Stimulated activated CD4-positive, alpha-beta T cell treated with anti-CD3 and anti-CD28 coated beads, TNF-alpha, amount 100 ng/mL, for 24 hours (primary cell): ENCODE measurements around the gene RASGRF2.
"Not testable (repeated sequence)": the region's sequence is repeated elsewhere in the genome, so short reads cannot be mapped to it uniquely, and the experiment has no call there.

ENCODE experiments used
- DNase-seq, 3 experiments: peaks; one replicate each; pipeline ENCODE4 v3.0.0-alpha.2; 2020; ENCODE audit warnings: low read depth in 3 of 3

RASGRF2 gene

DNA sequence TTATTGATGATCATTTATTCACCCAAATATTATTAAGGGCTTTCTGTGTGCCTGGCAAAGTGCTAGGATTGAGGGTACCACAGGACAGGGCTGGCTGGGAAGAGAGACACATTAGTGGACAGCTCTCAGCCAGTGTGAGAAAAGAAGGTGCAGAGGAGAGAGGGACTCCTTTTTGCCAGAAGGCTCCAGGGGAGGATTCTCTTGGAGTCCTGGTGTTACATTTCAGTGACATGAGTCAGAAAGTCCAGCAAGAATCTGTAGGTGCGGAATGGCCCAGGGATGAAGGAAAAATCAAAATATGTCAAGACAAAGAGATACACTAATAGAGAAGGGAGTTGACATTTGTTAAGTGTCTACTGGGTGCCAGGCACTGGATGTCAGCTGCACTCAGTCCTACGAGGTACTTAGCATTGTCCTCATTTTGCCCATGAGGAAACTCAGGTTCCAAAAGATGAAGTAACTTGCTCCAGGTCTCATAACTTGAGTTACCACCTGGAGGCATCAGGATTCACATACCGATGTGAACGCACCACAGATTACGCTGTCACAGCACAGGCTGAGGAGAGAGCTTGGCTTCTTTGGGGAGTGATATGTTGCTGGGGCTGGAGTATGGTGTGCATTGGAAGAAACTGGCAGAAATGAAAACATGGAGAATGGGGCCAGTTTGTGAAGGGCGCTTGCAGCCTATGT is 60.5 kb downstream of the RASGRF2 start:
- DNase-seq = no peak

GRCh38 chr5:81021486-81021885 is 61.3 kb downstream of the RASGRF2 start:
- no peak for DNase-seq

DNA sequence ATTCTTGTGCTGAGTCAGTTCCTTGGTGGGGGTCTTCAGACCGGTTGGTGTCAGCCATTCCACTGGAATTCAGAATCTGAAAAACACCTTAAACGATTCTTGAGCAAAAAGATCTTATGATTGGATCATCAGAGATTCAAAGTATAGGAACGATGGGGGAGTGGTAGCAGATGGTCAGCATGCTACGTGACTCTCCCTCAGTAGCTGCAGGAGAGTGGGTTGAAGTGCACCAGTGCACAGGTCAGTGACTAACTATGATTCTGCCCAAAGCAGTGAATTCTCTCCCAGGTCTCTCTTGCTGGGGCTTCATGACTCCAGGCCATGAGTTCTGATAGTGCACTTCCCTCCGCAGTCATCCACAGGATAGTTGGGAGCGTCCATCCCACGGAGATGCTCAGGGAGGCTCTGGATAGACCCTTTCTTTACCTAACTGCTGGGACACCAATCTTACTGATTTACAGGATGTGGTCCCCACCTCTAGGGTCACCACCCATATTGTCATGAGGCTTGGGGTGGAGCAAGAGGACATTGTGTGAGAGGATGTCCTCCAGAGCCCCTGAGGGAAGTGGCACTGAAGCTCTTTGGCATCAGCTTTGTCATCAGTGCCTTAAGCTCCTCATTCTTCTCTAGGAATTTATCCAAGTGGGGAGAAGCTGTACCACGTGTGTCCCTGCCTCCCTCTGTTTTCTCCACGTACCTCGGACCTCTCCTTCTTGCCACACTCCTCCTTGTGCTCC is 62.0 kb downstream of the RASGRF2 start:
- no peak for DNase-seq

DNA sequence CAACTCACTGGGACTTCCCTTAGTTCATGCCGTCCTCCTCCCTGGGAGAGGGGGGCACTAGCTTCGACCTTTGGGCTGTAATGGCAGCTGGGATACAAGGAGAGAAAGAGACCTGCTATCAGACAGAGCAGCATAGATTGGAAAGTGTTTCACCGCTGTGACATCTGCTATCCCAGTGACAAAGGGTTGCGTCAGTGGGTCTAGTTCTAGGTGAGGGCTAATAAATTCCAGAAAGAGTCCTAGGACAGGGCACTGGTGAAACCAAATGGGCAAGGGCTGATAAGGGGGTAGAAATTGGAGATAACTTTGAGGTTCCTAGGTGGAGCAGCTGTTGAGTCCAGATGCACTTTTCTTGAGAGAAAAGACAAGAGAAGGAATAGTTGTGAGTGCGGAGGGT is 62.5 kb downstream of the RASGRF2 start:
- DNase-seq = no peak

DNA sequence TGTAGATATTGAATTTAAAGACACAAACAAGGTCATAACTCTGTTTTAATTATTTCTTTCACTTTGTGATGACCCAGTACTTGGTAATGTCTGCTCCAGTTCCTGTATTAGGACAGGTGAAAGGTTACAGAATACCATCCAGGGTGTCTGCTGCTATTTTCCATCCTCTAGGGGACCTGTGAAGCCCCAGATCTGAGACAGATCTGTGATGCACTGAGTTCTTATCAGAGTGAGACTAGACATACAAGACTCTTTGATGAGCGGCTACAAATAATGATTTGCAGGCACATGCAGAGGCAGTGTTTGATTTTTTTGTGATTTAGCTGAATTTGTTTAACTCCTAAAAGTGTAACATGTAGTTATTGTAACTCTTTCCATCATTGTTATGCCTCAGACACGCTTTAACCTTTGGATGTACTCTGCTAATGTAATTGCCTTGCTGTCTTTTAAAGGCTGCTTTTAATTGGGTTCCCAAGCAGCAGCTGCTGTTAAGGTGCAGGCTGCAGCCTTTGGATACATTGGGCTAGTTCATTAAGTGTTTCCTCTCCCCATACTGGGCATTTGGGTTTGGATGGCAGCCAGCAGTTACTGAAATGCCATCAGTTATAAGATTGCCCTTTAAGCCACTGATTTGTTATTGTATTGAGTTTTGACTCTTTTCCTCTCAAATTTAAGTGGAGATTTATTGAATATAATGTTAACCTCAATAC is 63.3 kb downstream of the RASGRF2 start:
- no peak for DNase-seq

DNA sequence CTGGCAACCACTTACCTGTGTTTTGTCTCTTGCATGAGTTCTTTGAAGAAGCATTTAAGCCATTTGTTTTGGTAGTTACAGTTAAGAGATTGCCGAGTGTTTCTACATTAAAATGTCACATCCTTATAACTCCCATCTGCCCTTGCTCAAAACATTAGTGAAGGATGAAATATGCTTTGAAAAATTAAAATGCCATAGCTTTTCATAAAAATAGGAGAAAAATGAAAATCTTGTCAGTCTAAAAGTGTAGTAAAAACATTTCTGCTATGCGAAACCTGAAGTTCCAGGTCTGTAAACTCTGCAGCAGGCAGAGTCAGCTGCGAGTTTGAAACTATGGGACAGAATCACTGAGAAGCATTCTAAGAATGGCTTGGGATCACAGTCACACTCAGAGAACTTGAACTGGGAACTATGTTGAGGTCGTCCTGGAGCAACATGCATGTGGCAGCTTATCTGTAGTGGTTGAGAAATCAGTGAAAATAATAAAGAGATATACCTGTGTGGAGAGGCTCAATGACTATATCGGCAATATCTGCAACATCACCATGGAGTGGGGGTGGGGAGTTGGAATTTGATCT is 67.4 kb downstream of the RASGRF2 start:
- DNase-seq = no peak

DNA sequence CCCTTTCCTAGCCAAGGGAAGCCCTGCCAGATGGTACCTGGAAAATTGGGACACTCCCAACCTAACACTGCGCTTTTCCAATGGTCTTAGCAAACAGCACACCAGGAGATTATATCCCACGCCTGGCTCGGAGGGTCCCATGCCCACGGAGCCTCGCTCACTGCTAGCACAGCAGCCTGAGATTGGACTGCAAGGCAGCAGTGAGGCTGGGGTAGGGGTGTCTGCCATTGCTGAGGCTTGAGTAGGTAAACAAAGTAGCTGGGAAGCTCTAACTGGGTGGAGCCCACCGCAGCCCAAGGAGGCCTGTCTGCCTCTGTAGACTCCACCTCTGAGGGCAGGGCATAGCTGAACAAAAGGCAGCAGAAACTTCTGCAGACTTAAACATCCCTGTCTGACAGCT is 68.7 kb downstream of the RASGRF2 start:
- not testable (repeated sequence) for DNase-seq

GRCh38 chr5:81029736-81030135 is 69.6 kb downstream of the RASGRF2 start:
- DNase-seq = not testable (repeated sequence)

GRCh38 chr5:81030236-81031034 is 70.3 kb downstream of the RASGRF2 start:
- not testable (repeated sequence) for DNase-seq

GRCh38 chr5:81035522-81035921 is 75.4 kb downstream of the RASGRF2 start:
- DNase-seq = no peak

DNA sequence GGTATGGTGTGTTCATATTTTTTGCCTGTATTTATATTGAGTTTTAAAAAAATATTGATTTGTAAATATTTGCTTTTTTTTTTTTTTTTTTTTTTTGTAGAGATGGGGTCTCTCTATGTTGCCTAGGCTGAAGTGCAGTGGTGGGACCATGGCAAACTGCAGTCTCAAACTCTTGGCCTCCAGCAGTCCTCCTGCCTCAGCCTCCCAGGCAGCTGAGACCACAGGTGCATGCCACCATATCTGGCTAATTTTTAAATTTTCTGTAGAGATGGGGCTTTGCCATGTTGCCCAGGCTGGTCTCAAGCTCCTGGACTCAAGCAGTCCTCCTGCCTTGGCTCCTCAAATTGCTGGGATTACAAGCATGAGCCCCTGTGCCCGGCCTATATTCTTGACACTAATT is 78.3 kb downstream of the RASGRF2 start:
- DNase-seq = no peak

- DNase-seq = no peak
Observed at GRCh38 chr5:81044868-81045267, 84.7 kb downstream of the RASGRF2 start.

GRCh38 chr5:81045389-81045807 is 85.2 kb downstream of the RASGRF2 start:
- no peak for DNase-seq

- DNase-seq = no peak
Observed at GRCh38 chr5:81046041-81046440, 85.9 kb downstream of the RASGRF2 start.

- DNase-seq = no peak
Observed at GRCh38 chr5:81052325-81052724, 92.2 kb downstream of the RASGRF2 start.

DNA sequence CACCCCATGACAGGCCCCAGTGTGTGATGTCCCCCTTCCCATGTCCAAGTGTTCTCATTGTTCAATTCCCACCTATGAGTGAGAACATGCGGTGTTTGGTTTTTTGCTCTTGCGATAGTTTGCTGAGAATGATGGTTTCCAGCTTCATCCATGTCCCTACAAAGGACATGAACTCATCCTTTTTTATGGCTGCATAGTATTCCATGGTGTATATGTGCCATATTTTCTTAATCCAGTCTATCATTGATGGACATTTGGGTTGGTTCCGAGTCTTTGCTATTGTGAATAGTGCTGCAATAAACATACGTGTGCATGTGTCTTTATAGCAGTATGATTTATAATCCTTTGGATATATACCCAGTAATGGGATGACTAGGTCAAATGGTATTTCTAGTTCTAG is 93.1 kb downstream of the RASGRF2 start:
- DNase-seq = not testable (repeated sequence)

- no peak for DNase-seq
Observed at GRCh38 chr5:81058121-81058520, 98.0 kb downstream of the RASGRF2 start.

DNA sequence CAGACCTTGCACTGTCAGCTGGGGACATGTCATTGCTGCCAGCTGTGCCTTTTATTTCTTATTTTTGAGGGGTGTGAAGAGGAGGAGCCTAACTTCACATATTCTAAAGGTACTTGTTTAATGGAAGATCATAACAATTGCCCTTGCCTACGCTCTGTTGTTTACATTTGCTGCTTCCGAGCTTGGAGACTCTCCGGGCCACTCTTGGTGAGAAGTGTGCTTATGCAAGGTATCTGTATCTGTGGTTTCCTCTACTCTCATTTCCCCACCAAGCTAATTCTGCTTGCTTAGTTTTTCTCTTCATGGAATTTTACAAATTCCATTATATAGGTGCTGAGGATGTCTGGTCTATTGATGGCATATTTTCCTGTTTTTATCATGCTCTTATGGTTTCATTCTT is 105.3 kb downstream of the RASGRF2 start:
- no peak for DNase-seq

DNA sequence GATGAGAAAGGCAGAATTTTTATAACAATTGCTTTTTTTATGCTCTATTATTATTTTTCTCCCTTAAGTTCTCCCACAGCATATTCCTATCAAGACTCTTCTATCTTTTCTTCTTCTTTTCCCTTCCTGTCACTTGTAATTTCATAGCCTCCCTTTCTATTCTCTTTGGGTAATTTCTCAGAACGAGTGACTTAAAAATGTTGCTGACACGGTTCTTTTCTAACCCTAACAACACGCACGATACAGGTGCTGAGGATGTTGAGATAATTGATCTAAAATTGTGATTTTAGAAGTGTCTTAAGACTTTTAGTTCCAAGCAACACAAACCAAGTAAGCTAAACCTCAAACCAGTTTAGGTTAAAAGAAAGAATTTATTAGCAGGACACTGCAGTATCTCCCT is 105.9 kb downstream of the RASGRF2 start:
- no peak for DNase-seq

DNA sequence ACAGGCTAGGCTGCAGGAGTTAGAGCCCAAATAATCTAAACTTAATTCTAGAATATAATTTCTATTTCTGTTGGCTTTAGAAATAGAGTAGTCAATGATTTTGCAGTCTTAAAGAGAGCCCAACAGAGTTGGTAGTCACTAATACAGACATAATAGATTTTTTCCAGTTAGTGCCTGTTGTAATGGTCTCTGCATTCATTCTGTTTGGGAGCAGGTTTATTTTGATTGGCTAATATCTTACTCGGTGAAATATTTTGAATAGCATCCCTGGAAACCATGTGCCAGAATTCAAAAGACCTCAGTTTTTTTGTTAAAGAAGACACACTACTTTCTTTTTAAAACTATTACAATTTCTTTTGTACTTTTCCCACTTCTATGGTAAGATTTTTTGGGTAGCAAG is 107.2 kb downstream of the RASGRF2 start:
- DNase-seq = no peak

DNA sequence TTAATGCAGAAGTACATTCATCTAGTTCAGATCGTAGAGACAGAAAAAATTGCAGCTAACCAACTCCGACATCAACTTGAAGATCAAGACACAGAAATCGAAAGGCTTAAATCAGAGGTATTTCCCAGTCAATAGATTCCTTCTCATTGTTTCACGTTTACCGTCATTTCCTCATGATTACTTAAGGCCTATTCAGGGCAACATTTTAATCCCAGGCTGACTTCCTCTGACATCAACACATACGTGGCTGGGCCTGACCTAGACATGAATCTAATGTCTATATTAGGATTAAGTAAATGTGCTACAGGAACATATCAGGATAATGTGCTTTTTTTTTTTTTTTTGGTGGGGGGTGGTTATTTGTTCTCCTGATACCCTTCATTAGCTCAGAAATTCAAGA is 107.9 kb downstream of the RASGRF2 start:
- no peak for DNase-seq

- DNase-seq = no peak
Observed at GRCh38 chr5:81068635-81069034, 108.5 kb downstream of the RASGRF2 start.
